CD14-positive monocyte (primary cell): ENCODE data around the gene NSMCE3. TPM values are rescaled to one million over a fixed set of nuclear protein-coding genes. Genes with fewer than 3 reads are reported as not detected.

Experiments
- DNase-seq, 3 donors: peaks; one replicate each; pipeline ENCODE4 v3.0.0-alpha.2; 2011 to 2022
- H2AFZ ChIP-seq: 2 replicates; pipeline ENCODE4 v1.6.0; 2012; ENCODE audit warnings: mild to moderate bottlenecking, low read depth, low read length, inconsistent platforms; ENCODE audit not compliant: insufficient read depth, poor library complexity, severe bottlenecking
- H3K27ac ChIP-seq, 2 donors: 1 replicate in 1 of 2; 2 replicates in 1 of 2; pipeline ENCODE4 v1.5.1; 2012 to 2013; ENCODE audit warnings: low read length in 2 of 2, control low read depth in 1 of 2, inconsistent platforms in 1 of 2, low read depth in 1 of 2, mild to moderate bottlenecking in 1 of 2
- H3K27me3 ChIP-seq, 2 donors: one replicate each; pipeline versions ENCODE4 v1.6.0 to v1.6.1; 2011 to 2013; ENCODE audit warnings: low read length in 2 of 2; ENCODE audit not compliant: control insufficient read depth in 2 of 2, insufficient read depth in 2 of 2
- H3K36me3 ChIP-seq, 2 donors: replicated peaks in 1 of 2; 1 replicate in 1 of 2; 2 replicates in 1 of 2; pipeline versions ENCODE4 v1.5.1 to v1.6.1; 2012 to 2013; ENCODE audit warnings: low read length in 2 of 2, control low read depth in 1 of 2, inconsistent platforms in 1 of 2, mild to moderate bottlenecking in 1 of 2; ENCODE audit not compliant: insufficient read depth in 2 of 2, control insufficient read depth in 1 of 2
- H3K4me1 ChIP-seq, 2 donors: 1 replicate in 1 of 2; 2 replicates in 1 of 2; pipeline versions ENCODE4 v1.5.1 to v1.6.1; 2012 to 2013; ENCODE audit warnings: low read length in 2 of 2, control low read depth in 1 of 2, inconsistent platforms in 1 of 2, mild to moderate bottlenecking in 1 of 2, moderate library complexity in 1 of 2; ENCODE audit not compliant: insufficient read depth in 2 of 2, control insufficient read depth in 1 of 2
- H3K4me2 ChIP-seq: replicated peaks from 2 replicates; pipeline ENCODE3; 2012; ENCODE audit warnings: low read length, moderate library complexity, mild to moderate bottlenecking; ENCODE audit not compliant: poor library complexity, severe bottlenecking; ENCODE audit errors: extremely low read depth
- H3K4me3 ChIP-seq, 3 experiments: fragments of 200-600 bp in 1 of 3; sonication (generic) in 1 of 3; replicated peaks in 1 of 3; 1 replicate in 2 of 3; 2 replicates in 1 of 3; pipeline ENCODE4 v1.5.1; 2011 to 2013; ENCODE audit warnings: low read length in 3 of 3, mild to moderate bottlenecking in 3 of 3, control low read depth in 2 of 3, low read depth in 2 of 3, inconsistent platforms in 1 of 3, moderate library complexity in 1 of 3
- H3K79me2 ChIP-seq: 2 replicates; pipeline ENCODE4 v1.6.0; 2012; ENCODE audit warnings: mild to moderate bottlenecking, control low read depth, inconsistent platforms, low read length, moderate library complexity; ENCODE audit not compliant: insufficient read depth
- H3K9ac ChIP-seq: 2 replicates; pipeline ENCODE4 v1.6.0; 2017; ENCODE audit warnings: low read length, mild to moderate bottlenecking; ENCODE audit not compliant: insufficient read depth, poor library complexity, severe bottlenecking
- H3K9me3 ChIP-seq, 2 donors: replicated peaks in 1 of 2; 1 replicate in 1 of 2; 2 replicates in 1 of 2; pipeline versions ENCODE4 v1.5.1 to v1.6.1; 2012 to 2013; ENCODE audit warnings: low read length in 2 of 2, control low read depth in 1 of 2; ENCODE audit not compliant: control insufficient read depth in 1 of 2, insufficient read depth in 1 of 2
- H4K20me1 ChIP-seq: 2 replicates; pipeline ENCODE4 v1.6.0; 2012; ENCODE audit warnings: mild to moderate bottlenecking, low read length, control low read depth, moderate library complexity; ENCODE audit not compliant: insufficient read depth
- H3K27ac Mint-ChIP-seq, 7 donors: one replicate each; pipeline ENCODE4 v1.8.0; 2020; ENCODE audit warnings: mild to moderate bottlenecking in 7 of 7, mixed read lengths in 7 of 7, moderate library complexity in 6 of 7, inconsistent platforms in 2 of 7
- H3K27me3 Mint-ChIP-seq, 3 donors: one replicate each; pipeline ENCODE4 v1.8.0; 2021 to 2022; ENCODE audit warnings: low read depth in 3 of 3, mild to moderate bottlenecking in 3 of 3, mixed read lengths in 3 of 3, moderate library complexity in 3 of 3, inconsistent platforms in 1 of 3
- H3K36me3 Mint-ChIP-seq, 2 donors: one replicate each; pipeline ENCODE4 v1.8.0; 2020; ENCODE audit warnings: mixed read lengths in 2 of 2, inconsistent platforms in 1 of 2, mild to moderate bottlenecking in 1 of 2
- H3K4me1 Mint-ChIP-seq: one replicate; pipeline ENCODE4 v1.8.0; 2020; ENCODE audit warnings: mild to moderate bottlenecking, mixed read lengths
- H3K4me3 Mint-ChIP-seq, 2 donors: one replicate each; pipeline ENCODE4 v1.8.0; 2020; ENCODE audit warnings: mild to moderate bottlenecking in 2 of 2, mixed read lengths in 2 of 2, moderate library complexity in 1 of 2
- H3K9me3 Mint-ChIP-seq, 7 donors: one replicate each; pipeline ENCODE4 v1.8.0; 2020 to 2022; ENCODE audit warnings: mixed read lengths in 7 of 7, mild to moderate bottlenecking in 6 of 7, moderate library complexity in 6 of 7, inconsistent platforms in 2 of 7
- WGBS: methylation state at CpG from one replicate; pipeline ENCODE4 v1.1.5; 2013; ENCODE audit warnings: missing lambda C conversion rate; ENCODE audit not compliant: insufficient coverage; 5-methylcytosine and 5-hydroxymethylcytosine counted together
- intact Hi-C, 2 donors: fragments of 100-400 bp; cut with micrococcal nuclease; formaldehyde crosslinking; loops; one replicate each; pipeline versions ENCODE4 v1.15.0 to v1.15.1; 2023
- polyA plus RNA-seq, 3 donors: library from polyadenylated mRNA; depleted of rRNA in 1 of 3; unstranded in 2 of 3; stranded (reverse) in 1 of 3; fragments of 300-500 nt in 2 of 3; fragments of >200 nt in 1 of 3; fragmentation: Illumina TruSeq in 2 of 3; gene quantifications; 1 replicate in 2 of 3; 2 replicates in 1 of 3; pipeline ENCODE4 v1.2.3, GENCODE V29; 2012 to 2021
- TF ChIP-seq, protein P1 (sequence below): fragments of 200-600 bp; IDR thresholded peaks from one replicate; pipeline ENCODE4 v1.8.0; 2022; ENCODE audit warnings: antibody characterized with exemption, mild to moderate bottlenecking

NSMCE3 gene
- polyA plus RNA-seq, 3 donors = 5.9 to 9.0 (median 7.5) TPM

GRCh38 chr15:29278436-29279105 lies 8.9 kb upstream of the NSMCE3 start:
- WGBS = 83% methylated on average over 3 of the region's 3 CpGs
- Mint-ChIP-seq H3K4me1 (no peaks in the 10 kb centered on the region), H3K9me3 (peaks cover 0 to 6% (median 2%) of the 10 kb centered on the region in 7 donors), H3K27me3 (peaks cover 2 to 13% (median 7%) of the 10 kb centered on the region in 3 donors), H3K4me3 (peak overlapping the region in 1 of 2 donors; percentile 13), H3K27ac (peak overlapping the region in 1 of 7 donors; percentile 12), H3K36me3 (no peaks in the 10 kb centered on the region)
- intact Hi-C loops = no loop called here
- DNase-seq = no peak
- no peaks in the 10 kb centered on the region for H3K36me3 ChIP-seq
- no peak overlapping the region for H3K27ac ChIP-seq
- H4K20me1 ChIP-seq = no peaks in the 10 kb centered on the region
- H3K9ac ChIP-seq = no peak overlapping the region
- H2AFZ ChIP-seq = no peak overlapping the region
- H3K27me3 ChIP-seq = peaks cover 3 to 4% of the 10 kb centered on the region in 2 donors
- no peak overlapping the region for H3K4me3 ChIP-seq
- H3K4me2 ChIP-seq = no peak overlapping the region
- no peaks in the 10 kb centered on the region for H3K79me2 ChIP-seq
- H3K4me1 ChIP-seq = no peaks in the 10 kb centered on the region
- TF ChIP-seq, protein P1, sequence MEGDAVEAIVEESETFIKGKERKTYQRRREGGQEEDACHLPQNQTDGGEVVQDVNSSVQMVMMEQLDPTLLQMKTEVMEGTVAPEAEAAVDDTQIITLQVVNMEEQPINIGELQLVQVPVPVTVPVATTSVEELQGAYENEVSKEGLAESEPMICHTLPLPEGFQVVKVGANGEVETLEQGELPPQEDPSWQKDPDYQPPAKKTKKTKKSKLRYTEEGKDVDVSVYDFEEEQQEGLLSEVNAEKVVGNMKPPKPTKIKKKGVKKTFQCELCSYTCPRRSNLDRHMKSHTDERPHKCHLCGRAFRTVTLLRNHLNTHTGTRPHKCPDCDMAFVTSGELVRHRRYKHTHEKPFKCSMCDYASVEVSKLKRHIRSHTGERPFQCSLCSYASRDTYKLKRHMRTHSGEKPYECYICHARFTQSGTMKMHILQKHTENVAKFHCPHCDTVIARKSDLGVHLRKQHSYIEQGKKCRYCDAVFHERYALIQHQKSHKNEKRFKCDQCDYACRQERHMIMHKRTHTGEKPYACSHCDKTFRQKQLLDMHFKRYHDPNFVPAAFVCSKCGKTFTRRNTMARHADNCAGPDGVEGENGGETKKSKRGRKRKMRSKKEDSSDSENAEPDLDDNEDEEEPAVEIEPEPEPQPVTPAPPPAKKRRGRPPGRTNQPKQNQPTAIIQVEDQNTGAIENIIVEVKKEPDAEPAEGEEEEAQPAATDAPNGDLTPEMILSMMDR = no peak
- H3K9me3 ChIP-seq = no peaks in the 10 kb centered on the region

DNA sequence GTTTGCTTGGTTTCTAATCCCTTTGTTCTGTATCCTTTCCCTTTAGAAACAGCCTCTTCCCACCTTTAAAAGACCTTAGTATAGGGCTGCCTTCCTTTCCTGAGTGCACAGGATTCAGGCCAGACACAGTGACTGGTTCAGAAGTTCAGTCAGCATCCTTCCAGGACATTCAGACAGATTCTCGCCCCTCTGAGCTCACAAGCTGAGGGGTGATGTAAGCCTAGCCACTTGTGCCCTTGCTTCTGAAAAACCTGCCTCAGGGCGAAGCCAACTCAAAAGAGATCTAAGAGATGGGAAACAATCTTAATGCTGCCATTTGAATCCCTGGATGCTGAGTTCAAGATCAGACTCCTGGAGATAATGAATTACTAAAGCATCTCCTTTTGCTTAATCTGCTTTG lies 6.7 kb upstream of the NSMCE3 start:
- Histone ChIP-seq H4K20me1 (no peaks in the 10 kb centered on the region), H3K27me3 (peaks cover 3 to 4% of the 10 kb centered on the region in 2 donors), H3K36me3 (no peaks in the 10 kb centered on the region), H3K9ac (no peak overlapping the region), H3K4me1 (no peaks in the 10 kb centered on the region), H3K79me2 (no peaks in the 10 kb centered on the region), H3K4me2 (no peak overlapping the region), H3K27ac (no peak overlapping the region), H2AFZ (no peak overlapping the region), H3K9me3 (no peaks in the 10 kb centered on the region), H3K4me3 (no peak overlapping the region)
- H3K36me3 Mint-ChIP-seq = no peaks in the 10 kb centered on the region
- no peak overlapping the region for H3K27ac Mint-ChIP-seq
- peaks cover 0 to 4% (median 2%) of the 10 kb centered on the region in 7 donors for H3K9me3 Mint-ChIP-seq
- TF ChIP-seq, protein P1 = no peak
- no peak overlapping the region for H3K4me3 Mint-ChIP-seq
- no peak for DNase-seq
- H3K4me1 Mint-ChIP-seq = no peaks in the 10 kb centered on the region
- WGBS = 100% methylated on average over 1 of the region's 2 CpGs
- intact Hi-C loops = no loop called here
- H3K27me3 Mint-ChIP-seq = peaks cover 5 to 12% (median 7%) of the 10 kb centered on the region in 3 donors
